ENCODE results near the gene GPRC5C. TPM values are rescaled to one million over a fixed set of nuclear protein-coding genes. Genes with fewer than 3 reads are reported as not detected.
A peak's percentile ranks its signal among the peaks of the same experiment; 100 is the strongest.

GPRC5C gene
- total RNA-seq, 2 experiments from 2014 or later = 0.40 to 0.41 TPM

DNA sequence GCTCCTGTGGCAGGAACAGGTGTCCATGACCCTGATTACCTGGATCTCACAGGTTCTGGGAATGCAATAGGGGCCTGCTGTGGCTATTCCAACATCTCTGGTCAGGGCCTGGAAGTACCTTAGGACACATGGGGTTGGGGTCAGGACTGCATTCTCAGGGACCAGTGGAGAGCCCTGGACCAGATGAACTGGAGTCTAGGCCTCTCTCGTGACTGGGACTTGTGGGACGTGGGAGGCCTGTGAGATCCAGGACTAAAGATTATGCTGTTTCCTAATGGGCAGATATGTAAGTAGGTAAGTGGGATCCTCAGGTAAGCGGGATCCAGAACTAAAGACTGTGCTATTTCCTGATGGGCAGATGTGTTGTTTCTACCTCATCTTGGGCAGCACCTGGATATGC lies 18.3 kb downstream of the GPRC5C start:
- no peak overlapping the region for H3K4me3 Mint-ChIP-seq
- peaks cover 3% of the 10 kb centered on the region for H3K27me3 Mint-ChIP-seq
- POLR2A ChIA-PET = no interaction called here
- no peaks in the 10 kb centered on the region for H3K36me3 Mint-ChIP-seq
- DNase-seq = no peak
- H3K9me3 Mint-ChIP-seq = no peaks in the 10 kb centered on the region
- CTCF ChIA-PET = interaction anchor here (1.0 kb wide), 1 partner anchor 71 kb away, joined by 7 read pairs; no protein-coding TSS in a partner anchor
- H3K4me1 Mint-ChIP-seq (ENCODE audit: low read depth) = peaks cover 8% of the 10 kb centered on the region
- intact Hi-C loops (cut with micrococcal nuclease) = no loop called here
- H3K27ac Mint-ChIP-seq = no peak overlapping the region

DNA sequence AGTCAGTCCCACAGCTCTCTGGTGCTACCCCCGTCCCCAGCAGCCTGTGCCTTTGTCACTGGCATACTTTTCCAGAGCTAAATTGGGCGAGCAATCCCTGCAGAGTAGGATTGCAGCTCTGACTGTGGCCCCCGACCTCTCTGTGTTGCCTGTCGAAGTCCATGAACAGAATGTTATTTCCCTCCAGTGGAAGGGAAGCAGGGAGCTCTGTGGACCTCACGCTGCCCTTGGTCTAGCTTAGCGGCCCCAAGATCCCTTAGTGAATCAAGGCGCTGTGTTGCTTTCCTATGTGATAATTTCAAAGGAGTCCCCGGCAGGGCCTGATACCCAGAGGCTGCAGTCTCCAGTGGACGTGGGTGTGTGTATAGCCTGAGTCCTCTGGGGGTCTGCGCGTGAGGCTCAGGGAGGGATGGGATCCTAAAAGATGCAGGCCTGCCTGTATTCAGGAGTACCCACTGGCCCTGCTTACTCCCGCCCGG lies 19.1 kb downstream of the GPRC5C start:
- H3K4me1 Mint-ChIP-seq (ENCODE audit: low read depth) = peaks cover 8% of the 10 kb centered on the region
- intact Hi-C loops (cut with micrococcal nuclease) = no loop called here
- POLR2A ChIA-PET = no interaction called here
- no peaks in the 10 kb centered on the region for H3K9me3 Mint-ChIP-seq
- peaks cover 3% of the 10 kb centered on the region for H3K27me3 Mint-ChIP-seq
- no peaks in the 10 kb centered on the region for H3K36me3 Mint-ChIP-seq
- no peak overlapping the region for H3K4me3 Mint-ChIP-seq
- CTCF ChIA-PET = interaction anchor here (1.0 kb wide), 1 partner anchor 72 kb away, joined by 7 read pairs; no protein-coding TSS in a partner anchor
- H3K27ac Mint-ChIP-seq = no peak overlapping the region
- no peak for DNase-seq

GRCh38 chr17:74451557-74451956 lies 19.7 kb downstream of the GPRC5C start:
- Mint-ChIP-seq H3K27ac (no peak overlapping the region), H3K4me3 (no peak overlapping the region), H3K27me3 (peaks cover 3% of the 10 kb centered on the region), H3K4me1 (ENCODE audit: low read depth) (peaks cover 8% of the 10 kb centered on the region), H3K9me3 (no peaks in the 10 kb centered on the region), H3K36me3 (no peaks in the 10 kb centered on the region)
- POLR2A ChIA-PET = no interaction called here
- DNase-seq = no peak
- CTCF ChIA-PET = no interaction called here
- intact Hi-C loops (cut with micrococcal nuclease) = no loop called here

GRCh38 chr17:74452033-74452840 lies 20.3 kb downstream of the GPRC5C start:
- no peak overlapping the region for H3K27ac Mint-ChIP-seq
- H3K36me3 Mint-ChIP-seq = no peaks in the 10 kb centered on the region
- ChIA-PET POLR2A (no interaction called here), CTCF (interaction anchor here (0.6 kb wide), 1 partner anchor 270 kb away, joined by 4 read pairs; no protein-coding TSS in a partner anchor)
- H3K27me3 Mint-ChIP-seq = peaks cover 3% of the 10 kb centered on the region
- H3K4me1 Mint-ChIP-seq (ENCODE audit: low read depth) = peaks cover 11% of the 10 kb centered on the region
- DNase-seq = no peak
- H3K4me3 Mint-ChIP-seq = no peak overlapping the region
- intact Hi-C loops (cut with micrococcal nuclease) = no loop called here
- no peaks in the 10 kb centered on the region for H3K9me3 Mint-ChIP-seq

DNA sequence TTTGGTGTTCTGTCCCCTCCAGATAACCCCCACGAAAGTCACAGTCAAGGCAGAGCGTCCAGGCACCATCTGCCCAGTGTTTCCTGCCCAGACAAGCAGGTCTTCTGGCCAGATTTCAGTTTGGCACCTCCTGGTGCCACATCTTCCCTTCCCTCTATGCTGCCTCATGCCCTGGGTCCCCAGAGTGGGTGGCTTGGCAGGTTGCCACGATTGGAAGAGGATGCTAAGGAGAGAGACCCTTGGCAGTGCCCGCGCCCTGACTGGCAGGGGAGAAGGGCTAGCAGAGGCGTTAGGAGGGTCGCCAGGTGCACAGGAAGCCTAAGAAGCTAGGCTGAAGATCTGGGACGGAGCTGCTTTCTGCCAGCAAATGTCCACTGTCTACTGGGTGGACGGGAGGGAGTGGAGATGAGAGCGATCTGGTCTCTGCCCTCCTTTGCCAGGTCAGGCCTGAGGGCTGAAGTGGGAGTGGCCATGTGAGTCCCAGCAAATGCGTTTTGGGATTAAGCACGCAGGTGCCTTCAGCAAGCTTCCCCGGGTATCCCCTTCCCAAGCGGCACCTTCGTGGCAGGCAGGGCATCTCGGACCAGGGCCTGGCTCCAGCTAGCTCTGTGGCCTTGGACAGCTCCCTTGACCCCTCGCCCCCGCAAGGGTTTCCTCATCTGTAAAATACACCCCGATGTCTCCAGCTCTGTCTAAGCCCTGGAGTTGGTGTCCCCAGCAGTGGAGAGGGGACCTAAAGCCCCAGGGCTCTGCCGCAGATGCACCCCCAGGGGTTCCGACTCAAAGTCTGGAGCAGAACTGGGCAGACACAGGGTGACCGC lies 21.2 kb downstream of the GPRC5C start:
- no peak for DNase-seq
- H3K27me3 Mint-ChIP-seq = peaks cover 3% of the 10 kb centered on the region
- H3K9me3 Mint-ChIP-seq = no peaks in the 10 kb centered on the region
- ChIA-PET POLR2A (no interaction called here), CTCF (interaction anchor here (0.6 to 5.4 kb wide), 5 partner anchors 16 to 269 kb away, joined by 3 to 39 read pairs (median 8); no protein-coding TSS in a partner anchor)
- no peak overlapping the region for H3K27ac Mint-ChIP-seq
- intact Hi-C loops (cut with micrococcal nuclease) = no loop called here
- H3K4me3 Mint-ChIP-seq = peak overlapping the region; percentile 7
- peaks cover 11% of the 10 kb centered on the region for H3K4me1 Mint-ChIP-seq (ENCODE audit: low read depth)
- H3K36me3 Mint-ChIP-seq = no peaks in the 10 kb centered on the region

DNA sequence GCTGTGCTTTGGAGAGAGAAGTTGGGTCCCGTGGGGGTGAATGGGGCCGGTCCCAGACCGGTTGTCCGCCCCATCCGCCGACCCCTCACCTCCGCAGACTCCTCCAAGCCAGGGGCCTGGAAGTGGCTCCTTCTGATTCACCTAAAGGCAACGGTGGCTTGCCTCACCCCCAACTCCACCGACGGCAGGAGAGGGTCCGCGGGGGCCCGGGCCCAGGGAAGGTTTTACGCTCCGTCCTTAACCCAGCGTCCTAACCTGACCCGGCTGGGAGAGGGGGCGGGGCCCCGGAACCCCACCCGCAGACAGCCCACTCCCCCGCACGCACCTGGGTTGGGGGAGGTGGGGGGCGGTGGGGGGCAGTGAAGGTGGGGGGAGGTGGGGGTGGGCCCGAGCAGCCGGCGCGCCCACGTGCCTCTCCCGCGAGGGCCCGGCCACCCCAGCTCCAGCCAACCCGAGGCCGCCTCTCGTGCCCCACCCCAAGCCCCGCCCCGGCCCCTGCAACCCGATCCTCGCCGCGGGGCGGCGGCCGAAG lies 21.8 kb downstream of the GPRC5C start:
- POLR2A ChIA-PET = interaction anchor here (0.7 kb wide), 1 partner anchor 441 kb away, joined by 3 read pairs; no protein-coding TSS in a partner anchor
- H3K4me3 Mint-ChIP-seq = peak overlapping the region; percentile 16
- no peaks in the 10 kb centered on the region for H3K36me3 Mint-ChIP-seq
- peak; percentile 87 for DNase-seq
- peaks cover 13% of the 10 kb centered on the region for H3K4me1 Mint-ChIP-seq (ENCODE audit: low read depth)
- H3K27ac Mint-ChIP-seq = no peak overlapping the region
- CTCF ChIA-PET = interaction anchor here (0.9 to 5.4 kb wide), 10 partner anchors 9 to 242 kb away, joined by 3 to 39 read pairs (median 6); no protein-coding TSS in a partner anchor
- no peaks in the 10 kb centered on the region for H3K9me3 Mint-ChIP-seq
- peaks cover 3% of the 10 kb centered on the region for H3K27me3 Mint-ChIP-seq
- intact Hi-C loops (cut with micrococcal nuclease) = no loop called here

GRCh38 chr17:74454197-74455024 lies 22.5 kb downstream of the GPRC5C start:
- H3K27ac Mint-ChIP-seq = no peak overlapping the region
- H3K4me1 Mint-ChIP-seq (ENCODE audit: low read depth) = peaks cover 13% of the 10 kb centered on the region
- CTCF ChIA-PET = interaction anchor here (0.8 to 5.4 kb wide), 11 partner anchors 9 to 243 kb away, joined by 3 to 39 read pairs (median 4); no protein-coding TSS in a partner anchor
- intact Hi-C loops (cut with micrococcal nuclease) = no loop called here
- no peaks in the 10 kb centered on the region for H3K9me3 Mint-ChIP-seq
- no peak for DNase-seq
- POLR2A ChIA-PET = interaction anchor here (0.7 kb wide), 1 partner anchor 442 kb away, joined by 3 read pairs; no protein-coding TSS in a partner anchor
- H3K36me3 Mint-ChIP-seq = no peaks in the 10 kb centered on the region
- peaks cover 3% of the 10 kb centered on the region for H3K27me3 Mint-ChIP-seq
- H3K4me3 Mint-ChIP-seq = peak overlapping the region; percentile 12

DNA sequence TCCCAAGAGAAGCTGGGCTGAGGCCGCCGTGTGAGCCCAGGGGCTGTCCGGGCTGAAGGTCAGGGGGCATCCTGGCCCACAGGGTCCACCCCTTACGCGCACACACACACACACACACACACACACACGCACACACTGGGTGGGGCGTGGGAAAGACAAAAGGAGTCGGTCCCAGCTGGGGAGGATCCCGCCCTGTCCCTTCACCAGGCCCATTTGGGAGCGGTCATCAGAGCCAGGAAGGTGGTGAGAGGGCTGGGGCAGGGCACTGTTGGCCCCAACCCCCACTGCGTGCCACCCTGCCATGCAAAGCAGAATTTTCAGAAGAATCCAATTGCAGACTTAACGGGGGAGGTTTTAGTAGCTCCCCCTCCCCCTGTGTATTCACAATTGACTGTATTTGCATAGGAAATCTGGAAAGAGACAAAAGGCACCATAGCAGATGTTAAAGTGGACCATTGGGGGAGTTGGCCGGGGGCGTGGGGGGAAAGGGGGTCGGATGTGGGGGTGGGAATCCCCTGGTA lies 23.2 kb downstream of the GPRC5C start:
- Mint-ChIP-seq H3K9me3 (no peaks in the 10 kb centered on the region), H3K36me3 (no peaks in the 10 kb centered on the region), H3K4me3 (no peak overlapping the region), H3K4me1 (ENCODE audit: low read depth) (peaks cover 13% of the 10 kb centered on the region), H3K27ac (no peak overlapping the region), H3K27me3 (peaks cover 3% of the 10 kb centered on the region)
- intact Hi-C loops (cut with micrococcal nuclease) = no loop called here
- ChIA-PET POLR2A (no interaction called here), CTCF (interaction anchor here (0.8 to 5.4 kb wide), 9 partner anchors 10 to 244 kb away, joined by 4 to 39 read pairs (median 8); no protein-coding TSS in a partner anchor)
- no peak for DNase-seq

DNA sequence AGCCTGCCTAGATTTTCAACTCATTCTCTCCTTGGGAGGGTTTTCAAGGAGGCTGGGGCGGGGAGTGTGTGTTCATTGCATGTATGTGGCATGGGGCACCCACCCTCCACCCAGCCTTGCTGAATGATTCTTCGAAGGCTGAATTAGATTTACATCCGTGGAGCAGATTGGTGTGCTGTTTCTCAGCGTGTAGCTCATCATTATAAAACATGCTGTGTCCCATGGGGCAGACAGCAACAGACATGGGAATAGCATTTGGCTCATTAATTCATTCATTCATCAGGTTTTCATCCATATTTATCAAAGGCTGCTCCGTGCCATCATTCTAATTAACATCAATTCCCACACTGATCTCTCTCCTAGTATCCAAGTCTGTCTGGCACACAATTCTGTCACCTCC lies 23.9 kb downstream of the GPRC5C start:
- Mint-ChIP-seq H3K36me3 (no peaks in the 10 kb centered on the region), H3K4me1 (ENCODE audit: low read depth) (peaks cover 15% of the 10 kb centered on the region), H3K9me3 (no peaks in the 10 kb centered on the region), H3K27ac (no peak overlapping the region), H3K27me3 (peaks cover 3% of the 10 kb centered on the region), H3K4me3 (no peak overlapping the region)
- no peak for DNase-seq
- ChIA-PET CTCF (interaction anchor here (1.1 to 5.4 kb wide), 7 partner anchors 11 to 62 kb away, joined by 4 to 55 read pairs (median 18); partner anchors contain the start of gene CD300A), POLR2A (no interaction called here)
- intact Hi-C loops (cut with micrococcal nuclease) = no loop called here

DNA sequence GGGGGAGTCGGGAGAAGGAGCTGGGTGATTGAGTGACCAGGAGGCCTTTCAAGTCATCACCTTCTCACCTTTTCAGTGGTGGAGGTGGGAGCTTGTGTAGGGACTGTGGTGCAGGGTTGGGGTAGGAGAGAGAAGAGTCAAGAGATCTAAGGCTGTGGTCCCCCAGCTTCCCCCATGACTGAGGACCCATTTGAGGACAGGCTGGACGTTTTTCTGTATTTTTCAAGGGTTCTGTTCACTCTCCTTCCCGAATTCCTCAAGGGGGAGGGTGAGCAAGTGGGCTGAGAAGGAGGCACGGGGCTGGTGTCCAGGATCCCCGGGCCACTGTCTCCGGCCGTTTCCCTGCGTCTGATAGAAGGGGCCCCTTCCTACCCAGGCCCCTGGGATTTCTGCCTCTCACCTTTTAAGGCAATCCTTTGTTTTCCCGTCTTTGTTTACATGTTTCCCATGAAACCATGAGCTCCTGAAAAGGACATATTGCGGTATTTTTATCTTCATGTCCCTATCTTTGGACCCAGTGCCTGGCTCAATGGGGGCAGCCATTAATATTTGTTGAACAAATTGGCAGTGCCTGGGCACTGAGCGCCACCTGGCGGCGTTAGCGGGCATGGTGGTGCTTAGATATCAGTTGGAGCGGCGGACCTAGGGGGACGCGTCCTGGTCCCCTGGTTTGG lies 25.4 kb downstream of the GPRC5C start:
- no peak overlapping the region for H3K27ac Mint-ChIP-seq
- H3K4me1 Mint-ChIP-seq (ENCODE audit: low read depth) = peaks cover 23% of the 10 kb centered on the region
- intact Hi-C loops (cut with micrococcal nuclease) = loop anchor here (1.0 kb wide), 3 partner anchors 36 to 88 kb away; no protein-coding TSS in a partner anchor
- POLR2A ChIA-PET = no interaction called here
- no peaks in the 10 kb centered on the region for H3K9me3 Mint-ChIP-seq
- CTCF ChIA-PET = interaction anchor here (0.8 to 5.4 kb wide), 27 partner anchors 10 to 159 kb away, joined by 3 to 55 read pairs (median 6); partner anchors contain the start of genes BTBD17 and CD300A
- H3K36me3 Mint-ChIP-seq = no peaks in the 10 kb centered on the region
- DNase-seq = peak; percentile 80
- peaks cover 3% of the 10 kb centered on the region for H3K27me3 Mint-ChIP-seq
- H3K4me3 Mint-ChIP-seq = no peak overlapping the region
